Endothelial cell of umbilical vein (primary cell): ENCODE data around the gene RHOBTB1. TPM values are rescaled to one million over a fixed set of nuclear protein-coding genes. Genes with fewer than 3 reads are reported as not detected.

ENCODE experiments used
- BruUV-seq: library from RNA; stranded (reverse); fragments of 400-500 nt; replicated peaks from 2 replicates; lab custom pipeline; 2021; lab: Mats Ljungman, UMichigan
- CTCF ChIA-PET: fragments of 300-600, 350-600 bp; sonication (Branson Sonifier 250); formaldehyde crosslinking; loops from one replicate; lab custom pipeline; 2021; ENCODE audit warnings: antibody characterized with exemption, inconsistent platforms; lab: Charles Lee
- POLR2A ChIA-PET: fragments of 300-600, 350-600 bp; sonication (Branson Sonifier 250); formaldehyde crosslinking; loops from one replicate; lab custom pipeline; 2021; ENCODE audit warnings: antibody characterized with exemption, inconsistent platforms; lab: Charles Lee
- DNase-seq: peaks from one replicate; pipeline ENCODE4 v3.0.0-alpha.2; 2011; ENCODE audit warnings: low read depth, low spot score
- FAIRE-seq: peaks from 2 replicates; lab custom pipeline; 2011; peaks lifted over from hg19 to GRCh38; lab: Jason Lieb, UNC
- H2AFZ ChIP-seq: 2 replicates; pipeline ENCODE4 v1.6.0; 2012; ENCODE audit warnings: low read depth, low read length, control low read depth, inconsistent platforms
- H3K27ac ChIP-seq: 2 replicates; pipeline ENCODE4 v1.5.1; 2011; ENCODE audit warnings: low read depth, mild to moderate bottlenecking, control low read depth, low read length, moderate library complexity; ENCODE audit not compliant: insufficient read depth
- H3K27me3 ChIP-seq, 2 experiments: 2 replicates each; pipeline versions ENCODE4 v1.6.0 to v1.6.1; 2011; ENCODE audit warnings: low read length in 2 of 2, mixed read lengths in 1 of 2; ENCODE audit not compliant: control insufficient read depth in 2 of 2, insufficient read depth in 2 of 2
- H3K36me3 ChIP-seq, 2 experiments: 2 replicates in 1 of 2; 3 replicates in 1 of 2; pipeline ENCODE4 v1.5.1; 2011; ENCODE audit warnings: low read length in 2 of 2, mild to moderate bottlenecking in 1 of 2, moderate library complexity in 1 of 2; ENCODE audit not compliant: control insufficient read depth in 2 of 2, insufficient read depth in 2 of 2; ENCODE audit errors: extremely low read depth in 1 of 2
- H3K4me1 ChIP-seq: 3 replicates; pipeline ENCODE4 v1.5.1; 2011; ENCODE audit warnings: mild to moderate bottlenecking, low read length; ENCODE audit not compliant: control insufficient read depth, insufficient read depth; ENCODE audit errors: extremely low read depth
- H3K4me2 ChIP-seq: 2 replicates; pipeline ENCODE4 v1.6.1; 2011; ENCODE audit warnings: low read length, control low read depth, mixed read lengths; ENCODE audit not compliant: insufficient read depth
- H3K4me3 ChIP-seq, 3 experiments: fragments of 200-600 bp in 1 of 3; sonication (generic), shearing (Covaris generic) in 1 of 3; replicated peaks in 1 of 3; 2 replicates each; pipeline ENCODE4 v1.5.1; 2011 to 2016; ENCODE audit warnings: control low read depth in 3 of 3, low read length in 3 of 3, mild to moderate bottlenecking in 2 of 3, inconsistent platforms in 1 of 3, low read depth in 1 of 3, moderate library complexity in 1 of 3; ENCODE audit not compliant: insufficient read depth in 1 of 3
- H3K79me2 ChIP-seq: 2 replicates; pipeline ENCODE4 v1.6.0; 2012; ENCODE audit warnings: low read length, inconsistent platforms; ENCODE audit not compliant: control insufficient read depth, insufficient read depth
- H3K9ac ChIP-seq: replicated peaks from 2 replicates; pipeline ENCODE3; 2011; ENCODE audit warnings: low read length, control low read depth; ENCODE audit not compliant: insufficient read depth; ENCODE audit errors: extremely low read depth
- H3K9me1 ChIP-seq: replicated peaks from 3 replicates; pipeline ENCODE4 v1.6.0; 2011; ENCODE audit warnings: mild to moderate bottlenecking, low read length; ENCODE audit not compliant: control insufficient read depth, insufficient read depth; ENCODE audit errors: extremely low read depth
- H3K9me3 ChIP-seq: replicated peaks from 2 replicates; pipeline ENCODE4 v1.5.1; 2012; ENCODE audit warnings: low read length, inconsistent platforms; ENCODE audit not compliant: control insufficient read depth, insufficient read depth
- H4K20me1 ChIP-seq: replicated peaks from 2 replicates; pipeline ENCODE3; 2011; ENCODE audit warnings: mild to moderate bottlenecking, low read length; ENCODE audit not compliant: control insufficient read depth, insufficient read depth; ENCODE audit errors: extremely low read depth
- CTCF ChIP-seq, 2 donors: IDR thresholded peaks; 1 replicate in 1 of 2; 2 replicates in 1 of 2; pipeline ENCODE4 v1.5.1; 2011; ENCODE audit warnings: low read length in 2 of 2, mild to moderate bottlenecking in 2 of 2, moderate library complexity in 2 of 2, control low read depth in 1 of 2, inconsistent platforms in 1 of 2, low read depth in 1 of 2; ENCODE audit not compliant: insufficient read depth in 1 of 2; ENCODE audit errors: extremely low read depth in 1 of 2
- EZH2 ChIP-seq: IDR thresholded peaks from 2 replicates; pipeline ENCODE4 v1.6.1; 2012; ENCODE audit warnings: borderline replicate concordance, low read depth, mild to moderate bottlenecking, moderate library complexity, low read length, inconsistent platforms; ENCODE audit not compliant: severe bottlenecking
- FOS ChIP-seq: IDR thresholded peaks from 2 replicates; pipeline ENCODE4 v1.6.1; 2011; ENCODE audit warnings: mild to moderate bottlenecking, low read length, moderate library complexity, borderline replicate concordance; ENCODE audit not compliant: insufficient read depth
- JUN ChIP-seq: IDR thresholded peaks from 2 replicates; pipeline ENCODE4 v1.6.1; 2011; ENCODE audit warnings: borderline replicate concordance, low read depth; ENCODE audit not compliant: insufficient read length, insufficient read depth
- MAX ChIP-seq: IDR thresholded peaks from 2 replicates; pipeline ENCODE4 v1.6.1; 2011; ENCODE audit not compliant: insufficient read depth, insufficient read length
- POLR2A ChIP-seq: IDR thresholded peaks from 2 replicates; pipeline ENCODE4 v1.6.1; 2012; ENCODE audit warnings: low read depth, mild to moderate bottlenecking, control low read depth, low read length
- POLR2AphosphoS5 ChIP-seq: IDR thresholded peaks from 2 replicates; pipeline ENCODE4 v1.6.1; 2012; ENCODE audit warnings: low read depth, mild to moderate bottlenecking, control low read depth, low read length, moderate library complexity; ENCODE audit not compliant: insufficient read depth
- dilution Hi-C: fragments of 300-500 bp; cut with MboI; formaldehyde crosslinking; loops from one replicate; pipeline ENCODE4 v1.15.0; 2019; ENCODE audit warnings: low sequenced_read_pairs; ENCODE audit not compliant: extremely low pct_ligation_motif_present
- intact Hi-C: fragments of 100-400 bp; cut with micrococcal nuclease; formaldehyde crosslinking; loops from one replicate; pipeline ENCODE4 v1.10.0; 2022
- polyA plus RNA-seq, 4 experiments: library from polyadenylated mRNA; depleted of rRNA in 3 of 4; stranded (reverse) in 3 of 4; unstranded in 1 of 4; fragments of >200 nt; gene quantifications; 2 replicates each; pipeline versions ENCODE4 v1.2.1 to v1.2.3, GENCODE V29; 2011 to 2012; ENCODE audit warnings: missing spikeins in 1 of 4
- total RNA-seq: library from RNA; stranded (reverse); gene quantifications from 2 replicates; pipeline ENCODE4 v1.2.3, GENCODE V29; 2021

RHOBTB1 gene
- total and polyA plus RNA-seq, 2 donors (not counting 3 experiments of a cell fraction or from before 2014, with no cell fraction given), result 21.2 to 31.0 TPM

GRCh38 chr10:60856405-60856804, 87.6 kb downstream of the RHOBTB1 start:
- dilution Hi-C loops, result no loop called here
- no peak for TF ChIP-seq POLR2A
- no peak for TF ChIP-seq EZH2
- no peak for TF ChIP-seq MAX
- TF ChIP-seq POLR2AphosphoS5, result no peak
- TF ChIP-seq FOS, result no peak
- no peak for TF ChIP-seq JUN
- TF ChIP-seq CTCF (IDR thresholded peaks at IDR 0.05; ENCODE audit: extremely low read depth in 1 of 2, insufficient read depth in 1 of 2, low read depth in 1 of 2, low read length in 2 of 2), result no peak
- CTCF ChIA-PET, result no interaction called here

More at GRCh38 chr10:60856405-60856804, 87.6 kb downstream of the RHOBTB1 start:
- Histone ChIP-seq H3K9ac (no peak overlapping the region), H3K4me3 (no peak overlapping the region), H2AFZ (no peak overlapping the region), H3K9me3 (no peaks in the 10 kb centered on the region), H3K9me1 (no peaks in the 10 kb centered on the region), H3K79me2 (no peaks in the 10 kb centered on the region), H3K27ac (no peak overlapping the region), H3K27me3 (no peaks in the 10 kb centered on the region), H3K36me3 (no peaks in the 10 kb centered on the region), H4K20me1 (no peaks in the 10 kb centered on the region), H3K4me2 (no peak overlapping the region), H3K4me1 (no peaks in the 10 kb centered on the region)
- POLR2A ChIA-PET, result no interaction called here
- DNase-seq (no peak), FAIRE-seq (no peak)
- no TSS peak for BruUV-seq
- intact Hi-C loops, result no loop called here
